HepG2 (cell line): ENCODE data around the gene TOPORS. TPM values are rescaled to one million over a fixed set of nuclear protein-coding genes. Genes with fewer than 3 reads are reported as not detected.
A peak's percentile ranks its signal among the peaks of the same experiment; 100 is the strongest.

Experiments
- DMTF1 ChIP-seq: sonication (generic); formaldehyde crosslinking; IDR thresholded peaks from 2 replicates; pipeline ENCODE4 v1.4.0; 2020; ENCODE audit warnings: mild to moderate bottlenecking, missing genetic modification reagents
- EP300 ChIP-seq, 3 experiments: sonication (generic) in 1 of 3; formaldehyde crosslinking in 1 of 3; IDR thresholded peaks; 2 replicates each; pipeline versions ENCODE4 v1.5.1 to v1.6.1; 2011 to 2020; ENCODE audit warnings: low read depth in 2 of 3, low read length in 2 of 3, borderline replicate concordance in 1 of 3, improper control_type of control experiment in 1 of 3, mild to moderate bottlenecking in 1 of 3, missing genetic modification reagents in 1 of 3, moderate library complexity in 1 of 3
- GTF3A ChIP-seq: sonication (generic); formaldehyde crosslinking; conservative IDR thresholded peaks from 2 replicates; pipeline ENCODE4 v1.4.0; 2020; ENCODE audit warnings: mild to moderate bottlenecking, missing genetic modification reagents
- HOXA5 ChIP-seq: sonication (generic); formaldehyde crosslinking; IDR thresholded peaks from 2 replicates; pipeline ENCODE4 v1.4.0; 2020; ENCODE audit warnings: missing genetic modification reagents
- KLF11 ChIP-seq: IDR thresholded peaks from 2 replicates; pipeline ENCODE4 v1.6.1; 2016; ENCODE audit warnings: missing compliant biosample characterization
- MXI1 ChIP-seq: IDR thresholded peaks from 3 replicates; pipeline ENCODE4 v1.6.1; 2012; ENCODE audit warnings: low read depth, low read length, inconsistent platforms, borderline replicate concordance
- PREB ChIP-seq: sonication (generic); formaldehyde crosslinking; IDR thresholded peaks from 2 replicates; pipeline ENCODE4 v1.4.0; 2020; ENCODE audit warnings: missing genetic modification reagents
- RELA ChIP-seq: sonication (generic); formaldehyde crosslinking; IDR thresholded peaks from 2 replicates; pipeline ENCODE4 v1.4.0; 2020; ENCODE audit warnings: missing genetic modification reagents
- SOX6 ChIP-seq, 2 experiments: fragments of 450-650 bp in 1 of 2; sonication (generic) in 1 of 2; formaldehyde crosslinking in 1 of 2; IDR thresholded peaks; 2 replicates each; pipeline versions ENCODE4 v1.4.0 to v1.6.1; 2017 to 2020; ENCODE audit warnings: antibody characterized with exemption in 1 of 2, mild to moderate bottlenecking in 1 of 2, missing genetic modification reagents in 1 of 2
- SP5 ChIP-seq: IDR thresholded peaks from 2 replicates; pipeline ENCODE4 v1.6.1; 2016; ENCODE audit warnings: low read depth, borderline replicate concordance
- ZMAT5 ChIP-seq: sonication (generic); formaldehyde crosslinking; IDR thresholded peaks from 2 replicates; pipeline ENCODE4 v1.5.0; 2020; ENCODE audit warnings: mild to moderate bottlenecking, low read depth, missing genetic modification reagents, borderline replicate concordance
- ZNF331 ChIP-seq: sonication (generic); formaldehyde crosslinking; IDR thresholded peaks from 2 replicates; pipeline ENCODE4 v1.4.0; 2020; ENCODE audit warnings: missing genetic modification reagents
- ZNF446 ChIP-seq: sonication (generic); formaldehyde crosslinking; IDR thresholded peaks from 2 replicates; pipeline ENCODE4 v1.5.0; 2020; ENCODE audit warnings: mild to moderate bottlenecking, missing genetic modification reagents
- ZNF660 ChIP-seq: sonication (generic); formaldehyde crosslinking; IDR thresholded peaks from 2 replicates; pipeline ENCODE4 v1.5.1; 2020; ENCODE audit warnings: mild to moderate bottlenecking, low read depth, missing genetic modification reagents, borderline replicate concordance
- ZNF7 ChIP-seq: IDR thresholded peaks from 2 replicates; pipeline ENCODE4 v1.6.1; 2016; ENCODE audit warnings: missing biosample characterization, missing genetic modification reagents
- ZNF792 ChIP-seq: IDR thresholded peaks from 2 replicates; pipeline ENCODE4 v1.6.1; 2016
- ZNF841 ChIP-seq: sonication (generic); formaldehyde crosslinking; IDR thresholded peaks from 2 replicates; pipeline ENCODE4 v1.8.1; 2023; ENCODE audit warnings: missing genetic modification reagents, borderline replicate concordance
- polyA plus RNA-seq, 8 experiments: library from polyadenylated mRNA; depleted of rRNA in 3 of 8; stranded (reverse) in 7 of 8; unstranded in 1 of 8; fragments of >200 nt; fragmentation: Illumina TruSeq in 4 of 8; extraction: Trizol in 4 of 8; gene quantifications; 2 replicates each; pipeline versions ENCODE4 v1.2.1 to v1.2.3, GENCODE V29; 2011 to 2016; ENCODE audit warnings: low read depth in 4 of 8, missing spikeins in 1 of 8, mixed read lengths in 1 of 8; ENCODE audit not compliant: insufficient read depth in 1 of 8
- total RNA-seq, 5 experiments: library from RNA; depleted of rRNA; stranded (reverse); fragments of >200 nt; fragmentation: Illumina TruSeq; extraction: Trizol; gene quantifications; 2 replicates each; pipeline ENCODE4 v1.2.3, GENCODE V29; 2016; ENCODE audit warnings: low read depth in 1 of 5
- TF ChIP-seq, protein P1 (sequence below): sonication (generic); formaldehyde crosslinking; IDR thresholded peaks from 2 replicates; pipeline ENCODE4 v1.5.1; 2020; ENCODE audit warnings: missing genetic modification reagents, mild to moderate bottlenecking, borderline replicate concordance
- TF ChIP-seq, protein P2 (sequence below): sonication (generic); formaldehyde crosslinking; IDR thresholded peaks from 2 replicates; pipeline ENCODE4 v1.4.0; 2020; ENCODE audit warnings: missing genetic modification reagents, borderline replicate concordance

TOPORS gene
- total and polyA plus RNA-seq, 2 of the 13 experiments (the other 11 are each of a cell fraction or from before 2014, with no cell fraction given): 6.8 to 19.6 TPM

GRCh38 chr9:32526041-32526706, 26.2 kb downstream of the TOPORS start, which contains the start of gene RIGI (continued):
- TF ChIP-seq, protein P1, sequence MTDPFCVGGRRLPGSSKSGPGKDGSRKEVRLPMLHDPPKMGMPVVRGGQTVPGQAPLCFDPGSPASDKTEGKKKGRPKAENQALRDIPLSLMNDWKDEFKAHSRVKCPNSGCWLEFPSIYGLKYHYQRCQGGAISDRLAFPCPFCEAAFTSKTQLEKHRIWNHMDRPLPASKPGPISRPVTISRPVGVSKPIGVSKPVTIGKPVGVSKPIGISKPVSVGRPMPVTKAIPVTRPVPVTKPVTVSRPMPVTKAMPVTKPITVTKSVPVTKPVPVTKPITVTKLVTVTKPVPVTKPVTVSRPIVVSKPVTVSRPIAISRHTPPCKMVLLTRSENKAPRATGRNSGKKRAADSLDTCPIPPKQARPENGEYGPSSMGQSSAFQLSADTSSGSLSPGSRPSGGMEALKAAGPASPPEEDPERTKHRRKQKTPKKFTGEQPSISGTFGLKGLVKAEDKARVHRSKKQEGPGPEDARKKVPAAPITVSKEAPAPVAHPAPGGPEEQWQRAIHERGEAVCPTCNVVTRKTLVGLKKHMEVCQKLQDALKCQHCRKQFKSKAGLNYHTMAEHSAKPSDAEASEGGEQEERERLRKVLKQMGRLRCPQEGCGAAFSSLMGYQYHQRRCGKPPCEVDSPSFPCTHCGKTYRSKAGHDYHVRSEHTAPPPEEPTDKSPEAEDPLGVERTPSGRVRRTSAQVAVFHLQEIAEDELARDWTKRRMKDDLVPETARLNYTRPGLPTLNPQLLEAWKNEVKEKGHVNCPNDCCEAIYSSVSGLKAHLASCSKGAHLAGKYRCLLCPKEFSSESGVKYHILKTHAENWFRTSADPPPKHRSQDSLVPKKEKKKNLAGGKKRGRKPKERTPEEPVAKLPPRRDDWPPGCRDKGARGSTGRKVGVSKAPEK (CRISPR knock-in tag): no peak
- TF ChIP-seq ZMAT5 (no peak), ZNF446 (CRISPR knock-in tag) (no peak), HOXA5 (CRISPR knock-in tag) (no peak), ZNF660 (CRISPR knock-in tag) (no peak), EP300 (IDR thresholded peaks at IDR 0.05; ENCODE audit: low read depth in 2 of 2, low read length in 2 of 2) (0 out of 4 replicates have a peak, but pooled peaks of 1 of the 2 experiments have one; percentile 3), EP300 (CRISPR knock-in tag; IDR thresholded peaks at IDR 0.05; ENCODE audit: borderline replicate concordance) (no peak), DMTF1 (no peak), ZNF841 (CRISPR knock-in tag) (no peak), ZNF792 (peak; percentile 18; the same call in 1 of the 2 replicates), MXI1 (peak; percentile 85; the same call in 1 of the 3 replicates), PREB (CRISPR knock-in tag) (no peak), RELA (CRISPR knock-in tag) (no peak), GTF3A (CRISPR knock-in tag) (no peak), ZNF7 (no peak), SOX6 (IDR thresholded peaks at IDR 0.05) (no peak), SOX6 (CRISPR knock-in tag; IDR thresholded peaks at IDR 0.05) (0 out of 2 replicates have a peak, but pooled peaks have one; percentile 44), KLF11 (CRISPR knock-in tag) (no peak; the same call in 1 of the 2 replicates), SP5 (peak; percentile 43; the same call in 1 of the 2 replicates), ZNF331 (CRISPR knock-in tag) (peak; percentile 22; the same call in 1 of the 2 replicates)
- TF ChIP-seq, protein P2, sequence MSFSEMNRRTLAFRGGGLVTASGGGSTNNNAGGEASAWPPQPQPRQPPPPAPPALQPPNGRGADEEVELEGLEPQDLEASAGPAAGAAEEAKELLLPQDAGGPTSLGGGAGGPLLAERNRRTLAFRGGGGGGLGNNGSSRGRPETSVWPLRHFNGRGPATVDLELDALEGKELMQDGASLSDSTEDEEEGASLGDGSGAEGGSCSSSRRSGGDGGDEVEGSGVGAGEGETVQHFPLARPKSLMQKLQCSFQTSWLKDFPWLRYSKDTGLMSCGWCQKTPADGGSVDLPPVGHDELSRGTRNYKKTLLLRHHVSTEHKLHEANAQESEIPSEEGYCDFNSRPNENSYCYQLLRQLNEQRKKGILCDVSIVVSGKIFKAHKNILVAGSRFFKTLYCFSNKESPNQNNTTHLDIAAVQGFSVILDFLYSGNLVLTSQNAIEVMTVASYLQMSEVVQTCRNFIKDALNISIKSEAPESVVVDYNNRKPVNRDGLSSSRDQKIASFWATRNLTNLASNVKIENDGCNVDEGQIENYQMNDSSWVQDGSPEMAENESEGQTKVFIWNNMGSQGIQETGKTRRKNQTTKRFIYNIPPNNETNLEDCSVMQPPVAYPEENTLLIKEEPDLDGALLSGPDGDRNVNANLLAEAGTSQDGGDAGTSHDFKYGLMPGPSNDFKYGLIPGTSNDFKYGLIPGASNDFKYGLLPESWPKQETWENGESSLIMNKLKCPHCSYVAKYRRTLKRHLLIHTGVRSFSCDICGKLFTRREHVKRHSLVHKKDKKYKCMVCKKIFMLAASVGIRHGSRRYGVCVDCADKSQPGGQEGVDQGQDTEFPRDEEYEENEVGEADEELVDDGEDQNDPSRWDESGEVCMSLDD (CRISPR knock-in tag): no peak
